ENCODE results near the gene PDCL2.

PDCL2 gene

GRCh38 chr4:55547466-55547770, 44.6 kb downstream of the PDCL2 start:
- Histone ChIP-seq H3K4me1 (ENCODE audit: low read depth, poor library complexity, severe bottlenecking) (peaks cover 24% of the 10 kb centered on the region), H3K27ac (peak overlapping the region; percentile 94), H3K4me3 (IDR thresholded peaks at IDR 0.05; ENCODE audit: insufficient read depth, low read depth, low read length) (peak overlapping the region; percentile 84), H3K9ac (peak overlapping the region; percentile 85; the same call in 1 of the 2 replicates), H3K4me2 (peak overlapping the region; percentile 93), H3K27me3 (ENCODE audit: insufficient read depth, low read depth) (no peaks in the 10 kb centered on the region), H4K20me1 (ENCODE audit: insufficient read depth) (no peaks in the 10 kb centered on the region), H3K36me3 (ENCODE audit: insufficient read depth) (no peaks in the 10 kb centered on the region), H2AFZ (ENCODE audit: low read depth) (peak overlapping the region; percentile 90), H3K79me2 (ENCODE audit: insufficient read depth, low read depth) (peaks cover 31% of the 10 kb centered on the region)
- no peak for TF ChIP-seq CTCF (conservative IDR thresholded peaks at IDR 0.05; ENCODE audit: low read depth, low read length)

GRCh38 chr4:55546756-55547465, 45.1 kb downstream of the PDCL2 start, which contains the start of gene CLOCK:
Gene CLOCK (minus strand): TSS chr4:55546909. CDS start chr4:55482785, 64,124 bp downstream.
- Histone ChIP-seq H3K79me2 (ENCODE audit: insufficient read depth, low read depth) (peaks cover 33% of the 10 kb centered on the region), H3K27ac (peak within 1 kb of the TSS; percentile 94), H2AFZ (ENCODE audit: low read depth) (peak within 1 kb of the TSS; percentile 90), H3K4me3 (IDR thresholded peaks at IDR 0.05; ENCODE audit: insufficient read depth, low read depth, low read length) (peak within 1 kb of the TSS; percentile 91), H3K4me2 (peak within 1 kb of the TSS; percentile 93), H3K36me3 (ENCODE audit: insufficient read depth) (no peaks in the 10 kb centered on the region), H3K4me1 (ENCODE audit: low read depth, poor library complexity, severe bottlenecking) (peaks cover 24% of the 10 kb centered on the region), H4K20me1 (ENCODE audit: insufficient read depth) (no peaks in the 10 kb centered on the region), H3K27me3 (ENCODE audit: insufficient read depth, low read depth) (no peaks in the 10 kb centered on the region), H3K9ac (peak within 1 kb of the TSS; percentile 85)
- peak; percentile 56 for TF ChIP-seq CTCF (conservative IDR thresholded peaks at IDR 0.05; ENCODE audit: low read depth, low read length)

- Histone ChIP-seq H3K4me3 (IDR thresholded peaks at IDR 0.05; ENCODE audit: insufficient read depth, low read depth, low read length) (no peak overlapping the region), H3K36me3 (ENCODE audit: insufficient read depth) (no peaks in the 10 kb centered on the region), H2AFZ (ENCODE audit: low read depth) (no peak overlapping the region), H4K20me1 (ENCODE audit: insufficient read depth) (no peaks in the 10 kb centered on the region), H3K27ac (peak overlapping the region; percentile 94), H3K4me2 (no peak overlapping the region), H3K9ac (peak overlapping the region; percentile 85), H3K27me3 (ENCODE audit: insufficient read depth, low read depth) (no peaks in the 10 kb centered on the region), H3K4me1 (ENCODE audit: low read depth, poor library complexity, severe bottlenecking) (peaks cover 24% of the 10 kb centered on the region), H3K79me2 (ENCODE audit: insufficient read depth, low read depth) (peaks cover 38% of the 10 kb centered on the region)
- TF ChIP-seq CTCF (conservative IDR thresholded peaks at IDR 0.05; ENCODE audit: low read depth, low read length) = no peak
These were observed 45.6 kb downstream of the PDCL2 start for GRCh38 chr4:55546506-55546755.

- peaks cover 44% of the 10 kb centered on the region for H3K79me2 ChIP-seq (ENCODE audit: insufficient read depth, low read depth)
- peak overlapping the region; percentile 73 for H2AFZ ChIP-seq (ENCODE audit: low read depth)
- TF ChIP-seq CTCF (conservative IDR thresholded peaks at IDR 0.05; ENCODE audit: low read depth, low read length) = no peak
- H3K27me3 ChIP-seq (ENCODE audit: insufficient read depth, low read depth) = no peaks in the 10 kb centered on the region
- H3K4me2 ChIP-seq = peak overlapping the region; percentile 73
- peaks cover 24% of the 10 kb centered on the region for H3K4me1 ChIP-seq (ENCODE audit: low read depth, poor library complexity, severe bottlenecking)
- H3K27ac ChIP-seq = peak overlapping the region; percentile 94
- H3K9ac ChIP-seq = peak overlapping the region; percentile 85
- no peaks in the 10 kb centered on the region for H3K36me3 ChIP-seq (ENCODE audit: insufficient read depth)
- H4K20me1 ChIP-seq (ENCODE audit: insufficient read depth) = no peaks in the 10 kb centered on the region
- H3K4me3 ChIP-seq (IDR thresholded peaks at IDR 0.05; ENCODE audit: insufficient read depth, low read depth, low read length) = peak overlapping the region; percentile 91
These were observed 46.2 kb downstream of the PDCL2 start for GRCh38 chr4:55545641-55546505.
